ENCODE measurements around the gene HDDC2. TPM values are rescaled to one million over a fixed set of nuclear protein-coding genes. Genes with fewer than 3 reads are reported as not detected.

Gene HDDC2
- total and polyA plus RNA-seq, 2 experiments from 2014 or later: 69.5 to 131 TPM

- TF ChIP-seq REST (IDR thresholded peaks at IDR 0.05; ENCODE audit: unreplicated experiment): no peak
- no peak for TF ChIP-seq JUNB (IDR thresholded peaks at IDR 0.05; ENCODE audit: unreplicated experiment)
- no peak for TF ChIP-seq NANOG (IDR thresholded peaks at IDR 0.05; ENCODE audit: borderline replicate concordance)
- TF ChIP-seq ZNF114 (CRISPR knock-in tag; IDR thresholded peaks at IDR 0.05): no peak
- TF ChIP-seq, protein P1, sequence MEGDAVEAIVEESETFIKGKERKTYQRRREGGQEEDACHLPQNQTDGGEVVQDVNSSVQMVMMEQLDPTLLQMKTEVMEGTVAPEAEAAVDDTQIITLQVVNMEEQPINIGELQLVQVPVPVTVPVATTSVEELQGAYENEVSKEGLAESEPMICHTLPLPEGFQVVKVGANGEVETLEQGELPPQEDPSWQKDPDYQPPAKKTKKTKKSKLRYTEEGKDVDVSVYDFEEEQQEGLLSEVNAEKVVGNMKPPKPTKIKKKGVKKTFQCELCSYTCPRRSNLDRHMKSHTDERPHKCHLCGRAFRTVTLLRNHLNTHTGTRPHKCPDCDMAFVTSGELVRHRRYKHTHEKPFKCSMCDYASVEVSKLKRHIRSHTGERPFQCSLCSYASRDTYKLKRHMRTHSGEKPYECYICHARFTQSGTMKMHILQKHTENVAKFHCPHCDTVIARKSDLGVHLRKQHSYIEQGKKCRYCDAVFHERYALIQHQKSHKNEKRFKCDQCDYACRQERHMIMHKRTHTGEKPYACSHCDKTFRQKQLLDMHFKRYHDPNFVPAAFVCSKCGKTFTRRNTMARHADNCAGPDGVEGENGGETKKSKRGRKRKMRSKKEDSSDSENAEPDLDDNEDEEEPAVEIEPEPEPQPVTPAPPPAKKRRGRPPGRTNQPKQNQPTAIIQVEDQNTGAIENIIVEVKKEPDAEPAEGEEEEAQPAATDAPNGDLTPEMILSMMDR (conservative IDR thresholded peaks at IDR 0.05; ENCODE audit: low read depth in 2 of 2): no peak
- no peak for TF ChIP-seq POLR2AphosphoS5 (IDR thresholded peaks at IDR 0.05; ENCODE audit: low read depth)
- TF ChIP-seq EZH2 (IDR thresholded peaks at IDR 0.05; ENCODE audit: low read depth, unreplicated experiment): no peak
- TF ChIP-seq STAT1 (IDR thresholded peaks at IDR 0.05; ENCODE audit: unreplicated experiment): no peak
- TF ChIP-seq, protein P2, sequence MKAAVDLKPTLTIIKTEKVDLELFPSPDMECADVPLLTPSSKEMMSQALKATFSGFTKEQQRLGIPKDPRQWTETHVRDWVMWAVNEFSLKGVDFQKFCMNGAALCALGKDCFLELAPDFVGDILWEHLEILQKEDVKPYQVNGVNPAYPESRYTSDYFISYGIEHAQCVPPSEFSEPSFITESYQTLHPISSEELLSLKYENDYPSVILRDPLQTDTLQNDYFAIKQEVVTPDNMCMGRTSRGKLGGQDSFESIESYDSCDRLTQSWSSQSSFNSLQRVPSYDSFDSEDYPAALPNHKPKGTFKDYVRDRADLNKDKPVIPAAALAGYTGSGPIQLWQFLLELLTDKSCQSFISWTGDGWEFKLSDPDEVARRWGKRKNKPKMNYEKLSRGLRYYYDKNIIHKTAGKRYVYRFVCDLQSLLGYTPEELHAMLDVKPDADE (IDR thresholded peaks at IDR 0.05): no peak
Measured at GRCh38 chr6:125271486-125272159, 30.1 kb downstream of the HDDC2 start (continued).

- H3K4me1 ChIP-seq (ENCODE audit: insufficient read depth): no peaks in the 10 kb centered on the region
- H3K27ac Mint-ChIP-seq: no peak overlapping the region
- ATAC-seq: no peak
Measured at GRCh38 chr6:125270380-125270779, 31.4 kb downstream of the HDDC2 start.

More at GRCh38 chr6:125270380-125270779, 31.4 kb downstream of the HDDC2 start:
- H3K4me1 Mint-ChIP-seq: no peaks in the 10 kb centered on the region
- Histone ChIP-seq H4K20me1 (replicated peaks; ENCODE audit: insufficient read depth) (no peaks in the 10 kb centered on the region; the same call in 1 of the 2 replicates), H3K4me2 (no peak overlapping the region), H3K27ac (ENCODE audit: low read depth) (no peak overlapping the region), H3K27me3 (ENCODE audit: insufficient read depth) (no peaks in the 10 kb centered on the region), H2AFZ (no peak overlapping the region), H3K9me2 (ENCODE audit: insufficient read depth) (0 out of 2 replicates have a peak, but pooled peaks cover 5% of the 10 kb centered on the region), H3F3A (replicated peaks; ENCODE audit: low read depth) (no peaks in the 10 kb centered on the region), H3K36me3 (ENCODE audit: insufficient read depth) (no peaks in the 10 kb centered on the region), H3K4me3 (no peak overlapping the region), H3K79me2 (replicated peaks; ENCODE audit: insufficient read depth) (no peaks in the 10 kb centered on the region)
- TF ChIP-seq CREB1 (CRISPR knock-in tag; IDR thresholded peaks at IDR 0.05; ENCODE audit: low read depth): no peak
- no peak for TF ChIP-seq STAT1 (IDR thresholded peaks at IDR 0.05; ENCODE audit: unreplicated experiment)
- H3K27me3 Mint-ChIP-seq (ENCODE audit: insufficient read depth, low read depth, poor library complexity): peaks cover 1% of the 10 kb centered on the region
- no peak for DNase-seq (ENCODE audit: low spot score)
- H3K36me3 Mint-ChIP-seq (ENCODE audit: low read depth): peaks cover 12% of the 10 kb centered on the region; the same call in 2 of the 3 replicates
- no peaks in the 10 kb centered on the region for H3K9me3 Mint-ChIP-seq
- no peak overlapping the region for H3K4me3 Mint-ChIP-seq
